Uterus (tissue), 2 donors: ENCODE data around the gene SPRR2B.

ENCODE experiments used
- CTCF ChIP-seq, 4 experiments: fragments of 200-600 bp in 2 of 4; fragments of 450-650 bp in 2 of 4; sonication (generic) in 2 of 4; IDR thresholded peaks; one replicate each; pipeline ENCODE4 v1.5.1; 2016 to 2019; ENCODE audit warnings: antibody characterized with exemption in 4 of 4, mild to moderate bottlenecking in 2 of 4, moderate library complexity in 1 of 4
- POLR2A ChIP-seq, 2 donors: fragments of 450-650 bp; IDR thresholded peaks; one replicate each; pipeline ENCODE4 v1.6.1; 2016; ENCODE audit warnings: antibody characterized with exemption in 2 of 2, mild to moderate bottlenecking in 1 of 2, moderate library complexity in 1 of 2

GRCh38 chr1:153028766-153029165 is 42.6 kb downstream of the SPRR2B start:
- TF ChIP-seq CTCF (IDR thresholded peaks at IDR 0.05) (no peak), POLR2A (IDR thresholded peaks at IDR 0.05) (no peak)
